SK-N-SH treated with all-trans-retinoic acid at 6 μM for 48 hours (cell line): Measurements from ENCODE around the gene SLC1A5.

ENCODE experiments used
- ATAC-seq: fragments of 200-7000 bp; cut with Tn5 transposase; 3 replicates; pipeline ENCODE4 v1.9.1; 2020; ENCODE audit warnings: mild to moderate bottlenecking, moderate library complexity
- ARNTL ChIP-seq: fragments of 450-650 bp; formaldehyde crosslinking; IDR thresholded peaks from 2 replicates; pipeline ENCODE4 v1.5.0; 2020; ENCODE audit warnings: low read depth, mild to moderate bottlenecking, moderate library complexity, borderline replicate concordance
- BACH2 ChIP-seq: fragments of 250-450 bp; sonication (Bioruptor Pico); IDR thresholded peaks from 2 replicates; pipeline ENCODE4 v1.9.0; 2021; ENCODE audit warnings: mild to moderate bottlenecking, borderline replicate concordance
- CSDC2 ChIP-seq: fragments of 250-450 bp; sonication (Bioruptor Pico); IDR thresholded peaks from 2 replicates; pipeline ENCODE4 v1.5.0; 2020; ENCODE audit warnings: mild to moderate bottlenecking, moderate library complexity
- CSRNP3 ChIP-seq: fragments of 250-450 bp; sonication (Bioruptor Pico); IDR thresholded peaks from 2 replicates; pipeline ENCODE4 v1.5.1; 2021; ENCODE audit warnings: mild to moderate bottlenecking, moderate library complexity
- ESRRG ChIP-seq: fragments of 250-450 bp; sonication (Bioruptor Pico); IDR thresholded peaks from 2 replicates; pipeline ENCODE4 v1.6.1; 2021; ENCODE audit warnings: mild to moderate bottlenecking
- GLIS3 ChIP-seq: fragments of 250-450 bp; sonication (Bioruptor Pico); IDR thresholded peaks from 2 replicates; pipeline ENCODE4 v1.5.0; 2020; ENCODE audit warnings: mild to moderate bottlenecking, moderate library complexity
- ISL1 ChIP-seq: fragments of 250-450 bp; sonication (Bioruptor Pico); IDR thresholded peaks from 2 replicates; pipeline ENCODE4 v2.1.2; 2022; ENCODE audit warnings: mild to moderate bottlenecking, moderate library complexity
- OSR1 ChIP-seq: fragments of 250-450 bp; sonication (Bioruptor Pico); IDR thresholded peaks from 2 replicates; pipeline ENCODE4 v1.8.0; 2022; ENCODE audit warnings: moderate library complexity, mild to moderate bottlenecking, inconsistent platforms
- RARB ChIP-seq: fragments of 250-450 bp; sonication (Bioruptor Pico); IDR thresholded peaks from 2 replicates; pipeline ENCODE4 v1.8.0; 2021; ENCODE audit warnings: mild to moderate bottlenecking, moderate library complexity
- SNAI2 ChIP-seq: fragments of 250-450 bp; sonication (Bioruptor Pico); IDR thresholded peaks from 2 replicates; pipeline ENCODE4 v1.5.0; 2020; ENCODE audit warnings: mild to moderate bottlenecking, moderate library complexity
- TCF4 ChIP-seq: fragments of 250-450 bp; sonication (Bioruptor Pico); IDR thresholded peaks from 2 replicates; pipeline ENCODE4 v1.8.0; 2021; ENCODE audit warnings: mild to moderate bottlenecking, moderate library complexity, borderline replicate concordance
- TOX ChIP-seq: fragments of 250-450 bp; sonication (Bioruptor Pico); IDR thresholded peaks from 2 replicates; pipeline ENCODE4 v1.8.0; 2021; ENCODE audit warnings: mild to moderate bottlenecking, moderate library complexity, borderline replicate concordance
- TSHZ2 ChIP-seq: fragments of 250-450 bp; sonication (Bioruptor Pico); IDR thresholded peaks from 2 replicates; pipeline ENCODE4 v1.5.0; 2020; ENCODE audit warnings: mild to moderate bottlenecking, moderate library complexity
- ZC3H10 ChIP-seq: fragments of 250-450 bp; sonication (Bioruptor Pico); IDR thresholded peaks from 2 replicates; pipeline ENCODE4 v1.5.1; 2021; ENCODE audit warnings: mild to moderate bottlenecking, moderate library complexity
- ZFP30 ChIP-seq: fragments of 450-650 bp; formaldehyde crosslinking; IDR thresholded peaks from 2 replicates; pipeline ENCODE4 v1.5.0; 2022; ENCODE audit warnings: mild to moderate bottlenecking, moderate library complexity
- ZNF565 ChIP-seq: fragments of 450-650 bp; formaldehyde crosslinking; conservative IDR thresholded peaks from 2 replicates; pipeline ENCODE4 v1.5.0; 2020; ENCODE audit warnings: low read depth, mild to moderate bottlenecking, moderate library complexity
- ZNF70 ChIP-seq: fragments of 450-650 bp; formaldehyde crosslinking; IDR thresholded peaks from 2 replicates; pipeline ENCODE4 v1.5.0; 2020; ENCODE audit warnings: mild to moderate bottlenecking, moderate library complexity
- ZNF8 ChIP-seq: fragments of 450-650 bp; formaldehyde crosslinking; IDR thresholded peaks from 2 replicates; pipeline ENCODE4 v1.5.0; 2020; ENCODE audit warnings: mild to moderate bottlenecking, moderate library complexity
- TF ChIP-seq, protein P1 (sequence below): fragments of 250-450 bp; sonication (Bioruptor Pico); IDR thresholded peaks from 2 replicates; pipeline ENCODE4 v1.8.0; 2021; ENCODE audit warnings: low read depth, mild to moderate bottlenecking, moderate library complexity, borderline replicate concordance
- TF ChIP-seq, protein P2 (sequence below): fragments of 250-450 bp; sonication (Bioruptor Pico); IDR thresholded peaks from 2 replicates; pipeline ENCODE4 v1.5.1; 2020; ENCODE audit warnings: low read depth, mild to moderate bottlenecking, moderate library complexity
- TF ChIP-seq, protein P3 (sequence below): fragments of 250-450 bp; sonication (Bioruptor Pico); IDR thresholded peaks from 2 replicates; pipeline ENCODE4 v1.8.0; 2020; ENCODE audit warnings: mild to moderate bottlenecking, moderate library complexity, borderline replicate concordance

The SLC1A5 gene

DNA sequence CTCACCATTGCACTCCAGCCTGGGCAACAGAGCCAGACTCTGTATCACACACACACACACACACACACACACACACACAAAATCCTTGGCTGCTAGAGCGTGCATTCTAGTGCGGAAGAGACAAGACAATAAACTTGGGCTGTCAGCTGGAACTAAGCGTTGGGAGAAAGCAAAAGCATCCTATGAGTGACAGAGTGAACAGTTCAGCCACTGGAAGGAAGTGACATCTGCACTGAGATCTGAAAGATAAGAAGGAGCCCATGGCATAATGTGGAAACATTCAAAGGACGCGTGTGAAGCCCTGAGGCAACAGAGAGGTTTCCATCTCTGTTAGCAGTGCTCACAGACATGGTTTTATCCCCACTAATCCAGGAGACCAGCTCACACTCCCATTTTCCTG, 3.5 kb upstream of the SLC1A5 start:
- no peak for TF ChIP-seq ESRRG (CRISPR knock-in tag)
- no peak for TF ChIP-seq SNAI2 (CRISPR knock-in tag)
- TF ChIP-seq TSHZ2 (CRISPR knock-in tag) = no peak
- TF ChIP-seq GLIS3 (CRISPR knock-in tag) = no peak
- no peak for TF ChIP-seq TOX
- TF ChIP-seq ARNTL (CRISPR knock-in tag) = no peak
- TF ChIP-seq ZNF8 = no peak
- TF ChIP-seq, protein P1, sequence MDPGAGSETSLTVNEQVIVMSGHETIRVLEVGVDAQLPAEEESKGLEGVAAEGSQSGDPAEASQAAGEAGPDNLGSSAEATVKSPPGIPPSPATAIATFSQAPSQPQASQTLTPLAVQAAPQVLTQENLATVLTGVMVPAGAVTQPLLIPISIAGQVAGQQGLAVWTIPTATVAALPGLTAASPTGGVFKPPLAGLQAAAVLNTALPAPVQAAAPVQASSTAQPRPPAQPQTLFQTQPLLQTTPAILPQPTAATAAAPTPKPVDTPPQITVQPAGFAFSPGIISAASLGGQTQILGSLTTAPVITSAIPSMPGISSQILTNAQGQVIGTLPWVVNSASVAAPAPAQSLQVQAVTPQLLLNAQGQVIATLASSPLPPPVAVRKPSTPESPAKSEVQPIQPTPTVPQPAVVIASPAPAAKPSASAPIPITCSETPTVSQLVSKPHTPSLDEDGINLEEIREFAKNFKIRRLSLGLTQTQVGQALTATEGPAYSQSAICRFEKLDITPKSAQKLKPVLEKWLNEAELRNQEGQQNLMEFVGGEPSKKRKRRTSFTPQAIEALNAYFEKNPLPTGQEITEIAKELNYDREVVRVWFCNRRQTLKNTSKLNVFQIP = no peak
- TF ChIP-seq TCF4 (CRISPR knock-in tag) = no peak
- TF ChIP-seq, protein P2, sequence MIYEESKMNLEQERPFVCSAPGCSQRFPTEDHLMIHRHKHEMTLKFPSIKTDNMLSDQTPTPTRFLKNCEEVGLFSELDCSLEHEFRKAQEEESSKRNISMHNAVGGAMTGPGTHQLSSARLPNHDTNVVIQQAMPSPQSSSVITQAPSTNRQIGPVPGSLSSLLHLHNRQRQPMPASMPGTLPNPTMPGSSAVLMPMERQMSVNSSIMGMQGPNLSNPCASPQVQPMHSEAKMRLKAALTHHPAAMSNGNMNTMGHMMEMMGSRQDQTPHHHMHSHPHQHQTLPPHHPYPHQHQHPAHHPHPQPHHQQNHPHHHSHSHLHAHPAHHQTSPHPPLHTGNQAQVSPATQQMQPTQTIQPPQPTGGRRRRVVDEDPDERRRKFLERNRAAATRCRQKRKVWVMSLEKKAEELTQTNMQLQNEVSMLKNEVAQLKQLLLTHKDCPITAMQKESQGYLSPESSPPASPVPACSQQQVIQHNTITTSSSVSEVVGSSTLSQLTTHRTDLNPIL = no peak
- TF ChIP-seq, protein P3, sequence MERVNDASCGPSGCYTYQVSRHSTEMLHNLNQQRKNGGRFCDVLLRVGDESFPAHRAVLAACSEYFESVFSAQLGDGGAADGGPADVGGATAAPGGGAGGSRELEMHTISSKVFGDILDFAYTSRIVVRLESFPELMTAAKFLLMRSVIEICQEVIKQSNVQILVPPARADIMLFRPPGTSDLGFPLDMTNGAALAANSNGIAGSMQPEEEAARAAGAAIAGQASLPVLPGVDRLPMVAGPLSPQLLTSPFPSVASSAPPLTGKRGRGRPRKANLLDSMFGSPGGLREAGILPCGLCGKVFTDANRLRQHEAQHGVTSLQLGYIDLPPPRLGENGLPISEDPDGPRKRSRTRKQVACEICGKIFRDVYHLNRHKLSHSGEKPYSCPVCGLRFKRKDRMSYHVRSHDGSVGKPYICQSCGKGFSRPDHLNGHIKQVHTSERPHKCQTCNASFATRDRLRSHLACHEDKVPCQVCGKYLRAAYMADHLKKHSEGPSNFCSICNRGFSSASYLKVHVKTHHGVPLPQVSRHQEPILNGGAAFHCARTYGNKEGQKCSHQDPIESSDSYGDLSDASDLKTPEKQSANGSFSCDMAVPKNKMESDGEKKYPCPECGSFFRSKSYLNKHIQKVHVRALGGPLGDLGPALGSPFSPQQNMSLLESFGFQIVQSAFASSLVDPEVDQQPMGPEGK (CRISPR knock-in tag) = no peak
- no peak for TF ChIP-seq BACH2 (CRISPR knock-in tag)
- no peak for TF ChIP-seq ZFP30
- TF ChIP-seq RARB = no peak
- TF ChIP-seq CSDC2 (CRISPR knock-in tag) = no peak
- TF ChIP-seq ZNF565 (CRISPR knock-in tag) = no peak
- TF ChIP-seq OSR1 (CRISPR knock-in tag) = no peak
- TF ChIP-seq ZC3H10 (CRISPR knock-in tag) = no peak
- no peak for TF ChIP-seq ZNF70 (CRISPR knock-in tag)
- ATAC-seq = no peak

DNA sequence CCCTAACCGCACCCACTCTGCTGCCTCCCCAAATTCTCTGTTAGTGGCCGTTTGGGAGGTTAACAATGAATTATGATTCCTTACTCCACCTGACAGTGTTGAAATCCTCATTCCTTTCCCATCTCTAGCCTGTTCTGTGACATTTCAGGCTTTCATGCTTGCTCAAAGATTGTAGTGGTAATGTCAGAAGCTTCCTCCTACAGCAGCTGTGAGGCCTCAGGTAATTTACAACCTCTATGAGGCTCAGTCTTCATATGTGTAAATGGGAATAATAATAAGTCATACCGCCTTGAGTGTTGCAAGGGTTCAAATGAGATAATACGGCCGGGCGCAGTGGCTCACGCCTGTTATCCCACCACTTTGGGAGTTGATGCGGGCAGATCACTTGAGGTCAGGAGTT, 977 bp upstream of the SLC1A5 start:
- TF ChIP-seq, protein P1 = no peak
- no peak for TF ChIP-seq CSDC2 (CRISPR knock-in tag)
- TF ChIP-seq ZC3H10 (CRISPR knock-in tag) = no peak
- TF ChIP-seq GLIS3 (CRISPR knock-in tag) = no peak
- TF ChIP-seq, protein P3 (CRISPR knock-in tag) = no peak
- no peak for TF ChIP-seq TSHZ2 (CRISPR knock-in tag)
- TF ChIP-seq SNAI2 (CRISPR knock-in tag) = no peak
- TF ChIP-seq ISL1 = no peak
- TF ChIP-seq CSRNP3 (CRISPR knock-in tag) = no peak
- TF ChIP-seq ZNF70 (CRISPR knock-in tag) = no peak
- no peak for TF ChIP-seq OSR1 (CRISPR knock-in tag)
- TF ChIP-seq BACH2 (CRISPR knock-in tag) = no peak
- TF ChIP-seq RARB = no peak
- ATAC-seq = no peak
